GM18868 (cell line): ENCODE measurements around the gene EXOC4.

Experiments used
- ATAC-seq: cut with Tn5 transposase; IDR thresholded peaks from one replicate; pipeline ENCODE4 v1.9.1; 2021; ENCODE audit warnings: mild to moderate bottlenecking, moderate library complexity; ENCODE audit not compliant: unreplicated experiment

Gene EXOC4

GRCh38 chr7:133807624-133808492 is 555.0 kb downstream of the EXOC4 start:
- no peak for ATAC-seq

- no peak for ATAC-seq
Observed at GRCh38 chr7:133808493-133808866, 555.6 kb downstream of the EXOC4 start.

- ATAC-seq: no peak
Observed at GRCh38 chr7:133812877-133813276, 560.0 kb downstream of the EXOC4 start.

GRCh38 chr7:133815611-133816210 is 562.8 kb downstream of the EXOC4 start:
- ATAC-seq: no peak

GRCh38 chr7:133819695-133820094 is 566.8 kb downstream of the EXOC4 start:
- ATAC-seq: no peak

- no peak for ATAC-seq
Observed at GRCh38 chr7:133820584-133820983, 567.7 kb downstream of the EXOC4 start.

- ATAC-seq: no peak
Observed at GRCh38 chr7:133821171-133821570, 568.3 kb downstream of the EXOC4 start.

- no peak for ATAC-seq
Observed at GRCh38 chr7:133822001-133822641, 569.2 kb downstream of the EXOC4 start.

GRCh38 chr7:133822868-133823552 is 570.1 kb downstream of the EXOC4 start:
- no peak for ATAC-seq

GRCh38 chr7:133824132-133824531 is 571.3 kb downstream of the EXOC4 start:
- ATAC-seq: no peak

- peak; percentile 93 for ATAC-seq
Observed at GRCh38 chr7:133827707-133828623, 575.1 kb downstream of the EXOC4 start.

- no peak for ATAC-seq
Observed at GRCh38 chr7:133828906-133829305, 576.0 kb downstream of the EXOC4 start.

GRCh38 chr7:133829336-133829897 is 576.5 kb downstream of the EXOC4 start:
- no peak for ATAC-seq

GRCh38 chr7:133830081-133830480 is 577.2 kb downstream of the EXOC4 start:
- ATAC-seq: no peak

- ATAC-seq: no peak
Observed at GRCh38 chr7:133836666-133837065, 583.8 kb downstream of the EXOC4 start.

- no peak for ATAC-seq
Observed at GRCh38 chr7:133837224-133837623, 584.3 kb downstream of the EXOC4 start.

- no peak for ATAC-seq
Observed at GRCh38 chr7:133839121-133839520, 586.2 kb downstream of the EXOC4 start.

GRCh38 chr7:133843341-133843740 is 590.5 kb downstream of the EXOC4 start:
- no peak for ATAC-seq

- no peak for ATAC-seq
Observed at GRCh38 chr7:133845005-133845404, 592.1 kb downstream of the EXOC4 start.
